22Rv1 (cell line): Measurements from ENCODE around the gene CROCC2.

Source experiments
- H3K27ac ChIP-seq: fragments of 450-650 bp; 2 replicates; pipeline ENCODE4 v1.5.1; 2017
- CTCF ChIP-seq: fragments of 450-650 bp; IDR thresholded peaks from 2 replicates; pipeline ENCODE4 v1.5.1; 2017; ENCODE audit warnings: mild to moderate bottlenecking
- ZFX ChIP-seq: fragments of 450-650 bp; IDR thresholded peaks from 2 replicates; pipeline ENCODE4 v1.6.1; 2017; ENCODE audit warnings: antibody characterized with exemption, borderline replicate concordance

Gene CROCC2

DNA sequence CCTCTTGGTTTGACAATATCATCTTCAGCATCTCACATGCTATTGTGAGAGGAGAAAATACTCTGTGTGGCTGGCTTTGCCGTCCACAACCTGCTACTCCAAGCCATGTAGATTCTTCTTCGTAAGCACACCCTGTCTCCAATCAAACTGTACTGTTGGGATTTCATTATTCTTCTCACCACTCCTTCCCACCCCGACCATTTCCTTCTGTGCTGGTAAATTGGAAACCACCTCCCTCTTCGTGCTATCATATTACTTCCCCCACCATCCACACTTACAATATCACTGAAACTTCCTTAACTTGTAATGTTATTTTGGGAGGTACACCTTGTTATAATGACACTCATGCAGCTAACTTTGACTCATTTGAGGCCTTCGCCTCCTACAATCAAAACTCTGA lies 40.7 kb upstream of the CROCC2 start:
- H3K27ac ChIP-seq: no peak overlapping the region
- TF ChIP-seq CTCF (no peak), ZFX (no peak)

GRCh38 chr2:240868286-240869108 lies 37.6 kb upstream of the CROCC2 start, which contains the start of gene AGXT:
AGXT (plus strand) TSS chr2:240868824; CDS start chr2:240868866, 42 bp downstream.
- no peak within 1 kb of the TSS for H3K27ac ChIP-seq
- TF ChIP-seq ZFX (no peak), CTCF (no peak)

DNA sequence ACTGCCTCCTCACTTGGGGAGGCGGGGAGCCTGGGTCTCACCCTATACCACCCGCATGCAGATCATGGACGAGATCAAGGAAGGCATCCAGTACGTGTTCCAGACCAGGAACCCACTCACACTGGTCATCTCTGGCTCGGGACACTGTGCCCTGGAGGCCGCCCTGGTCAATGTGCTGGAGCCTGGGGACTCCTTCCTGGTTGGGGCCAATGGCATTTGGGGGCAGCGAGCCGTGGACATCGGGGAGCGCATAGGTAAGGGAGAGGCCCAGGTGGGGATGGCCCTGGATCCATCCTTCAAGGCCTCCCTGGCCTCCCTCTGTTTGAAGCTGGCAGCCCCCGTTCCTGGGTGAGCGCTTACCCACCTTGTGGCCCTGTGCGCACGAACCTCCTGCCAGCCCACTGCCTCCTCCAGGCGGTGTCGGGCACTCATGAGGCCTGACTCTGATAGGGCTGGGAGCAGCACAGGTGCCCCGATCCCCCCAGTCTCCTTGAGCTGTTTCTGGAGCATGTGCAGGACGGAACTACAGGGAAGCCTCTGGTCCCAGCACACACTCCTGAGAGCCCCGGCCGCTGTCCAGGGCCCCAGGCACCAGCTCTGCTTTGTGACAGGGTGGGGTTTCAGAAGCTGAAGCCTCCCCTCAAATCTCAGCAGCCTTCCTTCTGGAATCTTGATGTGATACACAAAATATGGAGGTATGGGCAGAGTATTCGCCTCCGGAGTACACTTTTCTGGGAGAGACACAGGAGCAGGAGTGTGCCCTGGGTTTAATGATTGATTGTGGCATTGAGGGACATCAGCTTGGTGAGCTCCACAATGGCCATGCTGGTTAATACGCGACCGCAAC lies 36.8 kb upstream of the CROCC2 start:
- no peak for TF ChIP-seq ZFX
- no peak for TF ChIP-seq CTCF
- H3K27ac ChIP-seq: no peak overlapping the region

DNA sequence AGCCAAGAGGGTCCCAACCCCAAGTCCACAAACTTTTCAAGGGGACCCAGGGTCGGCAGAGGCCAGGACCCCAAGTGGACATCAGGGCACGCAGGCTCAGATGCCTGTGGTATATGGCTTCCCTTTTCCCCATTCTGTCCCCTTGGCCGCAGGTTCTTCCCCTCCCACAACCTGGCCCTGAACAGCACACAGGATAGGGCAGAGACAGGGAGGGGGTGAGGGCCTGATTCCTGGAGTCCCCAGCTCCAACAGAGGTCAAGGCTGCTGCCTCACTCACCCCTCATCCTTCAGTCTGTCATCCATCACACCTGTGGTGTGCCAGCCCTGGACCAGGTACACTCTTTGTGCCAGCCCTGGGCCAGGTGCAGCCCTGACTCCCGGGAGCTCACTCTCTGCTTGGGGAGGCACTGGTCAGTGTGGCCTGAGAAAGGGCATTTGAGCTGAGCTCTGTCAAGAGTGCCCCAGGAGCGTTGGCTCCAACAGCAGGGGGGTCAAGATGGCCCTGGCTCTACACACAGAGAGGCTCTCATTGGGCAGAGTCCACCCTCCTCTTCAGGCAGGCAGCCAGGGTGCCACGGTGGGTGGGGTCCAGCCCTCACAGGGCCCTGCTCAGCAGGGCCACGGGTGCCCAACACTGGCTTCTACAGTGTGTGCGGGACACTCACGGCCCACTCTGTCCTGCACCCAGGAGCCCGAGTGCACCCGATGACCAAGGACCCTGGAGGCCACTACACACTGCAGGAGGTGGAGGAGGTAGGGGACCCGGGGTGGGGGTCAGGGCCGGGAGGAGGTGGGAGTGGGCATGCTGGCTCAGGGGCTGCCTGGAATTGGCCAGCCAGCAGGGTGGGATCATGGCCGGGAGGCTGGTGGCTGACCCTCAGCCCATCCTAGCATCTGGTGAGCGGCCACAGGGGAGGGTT lies 35.9 kb upstream of the CROCC2 start:
- H3K27ac ChIP-seq: no peak overlapping the region
- TF ChIP-seq CTCF (no peak), ZFX (no peak)

- TF ChIP-seq CTCF (no peak), ZFX (no peak)
- no peak overlapping the region for H3K27ac ChIP-seq
Measured at GRCh38 chr2:240871071-240871958, 34.8 kb upstream of the CROCC2 start.
